GM19193 (cell line): ENCODE measurements around the gene SLC12A7.

Experiments used
- POLR2A ChIP-seq: IDR thresholded peaks from 4 replicates; pipeline ENCODE4 v1.6.1; 2011; ENCODE audit not compliant: insufficient read depth, insufficient read length; ENCODE audit errors: extremely low read depth

The SLC12A7 gene

GRCh38 chr5:1035421-1036405 lies 76.2 kb downstream of the SLC12A7 start:
- no peak for TF ChIP-seq POLR2A

DNA sequence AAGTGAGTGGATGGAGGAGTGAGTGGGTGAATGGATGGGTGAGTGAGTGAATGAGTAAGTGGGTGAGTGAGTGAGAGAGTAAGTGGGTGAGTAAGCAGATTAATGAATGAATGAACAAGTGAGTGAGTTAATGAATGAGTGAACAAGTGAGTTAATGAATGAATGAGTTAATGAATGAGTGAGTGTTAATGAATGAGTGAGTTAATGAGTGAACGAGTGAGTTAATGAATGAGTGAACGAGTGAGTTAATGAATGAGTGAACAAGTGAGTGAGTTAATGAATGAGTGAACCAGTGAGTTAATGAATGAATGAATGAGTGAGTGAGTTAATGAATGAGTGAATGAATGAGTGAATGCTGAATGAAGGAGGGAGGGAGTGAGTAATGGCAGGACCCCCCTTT lies 76.9 kb downstream of the SLC12A7 start:
- TF ChIP-seq POLR2A, result no peak

DNA sequence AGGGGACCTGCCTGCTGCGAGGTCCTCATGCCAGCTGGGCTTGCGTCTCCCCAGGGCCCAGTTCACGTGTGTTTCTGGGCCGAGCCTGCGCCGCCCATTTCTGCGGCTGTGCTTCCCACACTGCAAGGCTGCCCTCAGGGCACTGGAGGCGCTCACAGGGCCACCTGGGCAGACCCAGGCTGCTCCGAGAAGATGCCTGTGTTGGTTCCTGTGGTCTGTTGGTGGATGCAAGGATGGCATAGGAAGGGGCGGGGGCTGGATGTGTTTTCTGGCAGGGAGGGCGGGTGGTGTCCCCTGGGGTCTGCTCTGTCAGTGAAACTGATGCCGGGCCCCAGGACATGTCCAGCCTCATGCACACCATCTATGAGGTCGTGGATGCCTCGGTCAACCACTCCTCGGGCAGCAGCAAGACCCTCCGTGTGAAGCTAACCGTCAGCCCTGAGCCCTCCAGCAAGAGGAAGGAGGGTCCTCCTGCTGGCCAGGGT lies 77.4 kb downstream of the SLC12A7 start:
- TF ChIP-seq POLR2A, result no peak

GRCh38 chr5:1033606-1034420 lies 78.0 kb downstream of the SLC12A7 start:
- TF ChIP-seq POLR2A, result no peak

DNA sequence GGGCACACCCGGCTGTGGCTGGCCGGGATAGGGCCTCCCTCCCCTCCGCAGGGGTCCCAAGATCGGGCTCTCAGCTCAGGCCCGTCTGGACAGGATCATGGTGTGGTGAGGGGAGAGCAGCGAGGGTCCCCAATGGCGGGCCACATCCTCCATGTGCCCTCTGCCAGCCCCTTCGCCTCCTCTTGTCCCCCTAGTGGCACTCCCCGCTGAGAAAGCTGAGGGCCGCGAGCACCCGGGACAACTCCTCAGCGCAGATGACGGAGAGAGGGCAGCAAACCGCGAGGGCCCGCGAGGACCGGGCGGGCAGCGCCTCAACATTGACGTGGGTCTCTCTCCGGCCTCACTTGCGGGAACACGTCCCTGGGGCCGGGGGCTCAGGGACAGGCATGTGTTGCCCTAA lies 78.7 kb downstream of the SLC12A7 start:
- TF ChIP-seq POLR2A, result no peak

DNA sequence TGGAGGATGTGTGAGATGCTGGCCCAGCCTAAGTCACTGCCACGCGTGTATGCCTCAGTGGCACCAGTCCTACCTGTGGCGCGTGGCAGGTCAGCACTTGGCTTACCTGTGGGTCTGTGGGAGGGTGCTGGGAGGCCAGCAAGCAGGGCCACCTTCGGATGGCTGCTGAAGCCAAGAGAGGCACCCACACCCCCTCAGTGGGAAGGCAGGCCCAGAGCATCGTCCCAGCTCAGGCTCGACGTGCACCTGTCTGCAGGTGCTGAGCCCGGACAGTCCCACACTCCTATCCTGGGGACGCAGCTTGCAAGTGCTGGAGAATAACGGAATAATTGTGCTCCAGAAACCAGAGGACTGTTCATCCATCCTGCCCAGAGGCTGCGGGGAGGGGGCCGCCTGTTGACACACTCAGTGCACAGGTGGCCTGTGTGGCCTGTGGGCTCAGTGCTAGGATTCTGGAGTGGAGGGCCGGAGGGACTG lies 79.3 kb downstream of the SLC12A7 start:
- TF ChIP-seq POLR2A, result no peak

- TF ChIP-seq POLR2A, result no peak
These were observed 79.9 kb downstream of the SLC12A7 start for GRCh38 chr5:1032011-1032410.

DNA sequence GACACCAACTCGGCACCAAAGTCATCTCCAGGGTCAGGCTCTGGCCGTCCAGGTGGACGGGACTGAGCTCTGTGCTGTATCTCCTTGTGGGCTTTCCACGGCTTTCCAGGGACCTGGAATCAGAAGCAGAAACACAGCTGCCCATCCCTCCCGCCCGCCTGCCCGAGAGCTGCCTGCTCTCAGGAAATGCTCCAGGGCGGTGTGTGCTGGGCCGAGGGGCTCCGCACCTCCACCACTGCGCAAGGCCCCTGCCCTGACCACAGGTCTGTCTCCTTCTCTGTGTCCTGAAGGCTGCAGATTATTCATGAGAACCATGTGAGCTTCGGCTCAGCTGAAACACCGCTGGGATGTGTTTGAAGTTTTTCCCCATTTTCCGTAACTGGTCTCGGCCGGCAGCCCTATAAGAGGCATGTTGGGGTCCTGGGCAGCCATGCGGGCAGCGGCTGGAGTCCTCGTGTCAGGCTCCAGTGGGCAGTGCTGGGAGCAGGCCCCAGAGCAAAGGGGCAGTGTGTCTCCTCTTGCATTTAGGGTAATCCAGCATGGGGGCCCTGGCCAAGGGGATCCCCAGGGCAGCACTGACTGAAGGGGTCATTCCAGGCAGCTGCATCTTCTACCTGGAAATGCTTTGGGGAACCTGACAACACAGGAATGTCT lies 80.4 kb downstream of the SLC12A7 start:
- no peak for TF ChIP-seq POLR2A

GRCh38 chr5:1030801-1031271 lies 81.0 kb downstream of the SLC12A7 start:
- TF ChIP-seq POLR2A, result no peak

- no peak for TF ChIP-seq POLR2A
These were observed 81.8 kb downstream of the SLC12A7 start for GRCh38 chr5:1029945-1030625.

GRCh38 chr5:1029282-1029944 lies 82.5 kb downstream of the SLC12A7 start:
- no peak for TF ChIP-seq POLR2A

GRCh38 chr5:1028481-1029281 lies 83.2 kb downstream of the SLC12A7 start:
- TF ChIP-seq POLR2A, result no peak
